ENCODE measurements around the gene SMIM22.

The SMIM22 gene, protein sequence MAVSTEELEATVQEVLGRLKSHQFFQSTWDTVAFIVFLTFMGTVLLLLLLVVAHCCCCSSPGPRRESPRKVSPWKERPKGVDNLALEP

DNA sequence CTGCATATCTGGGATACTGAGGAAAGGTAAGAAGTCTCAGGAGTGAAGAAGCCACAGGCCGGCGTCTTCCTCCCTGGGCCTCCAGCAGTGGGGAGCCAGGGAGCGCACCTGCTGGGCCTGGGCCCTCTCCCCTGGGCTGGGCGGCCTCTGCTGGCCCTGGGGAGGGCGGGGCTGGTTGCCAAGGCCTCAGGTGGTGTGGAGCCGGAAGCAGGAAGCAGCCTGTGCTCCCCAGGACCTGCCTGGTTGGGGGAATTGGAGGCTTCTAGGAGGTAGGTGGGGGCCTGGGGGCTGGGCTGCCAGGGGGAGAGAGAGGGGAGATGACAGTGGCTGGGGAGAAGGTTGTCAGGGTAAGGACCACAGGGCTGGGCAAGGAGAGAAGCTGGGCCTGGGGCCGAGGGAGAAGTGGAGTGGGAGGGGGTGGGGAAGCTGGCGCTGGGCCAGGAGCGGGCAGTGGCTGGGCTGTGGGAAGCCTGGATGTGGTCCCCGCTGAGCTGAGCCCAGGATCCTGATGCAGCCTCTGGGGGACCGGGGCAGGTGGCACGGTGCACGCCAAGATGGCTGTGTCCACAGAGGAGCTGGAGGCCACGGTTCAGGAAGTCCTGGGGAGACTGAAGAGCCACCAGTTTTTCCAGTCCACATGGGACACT is at the start of gene SMIM22:
SMIM22 (plus strand) TSS at position 189 of the 647 bp plus-strand sequence; CDS start at position 555, 366 bp downstream.
- no peak for DNase-seq (ENCODE audit: low read depth, low spot score)

DNA sequence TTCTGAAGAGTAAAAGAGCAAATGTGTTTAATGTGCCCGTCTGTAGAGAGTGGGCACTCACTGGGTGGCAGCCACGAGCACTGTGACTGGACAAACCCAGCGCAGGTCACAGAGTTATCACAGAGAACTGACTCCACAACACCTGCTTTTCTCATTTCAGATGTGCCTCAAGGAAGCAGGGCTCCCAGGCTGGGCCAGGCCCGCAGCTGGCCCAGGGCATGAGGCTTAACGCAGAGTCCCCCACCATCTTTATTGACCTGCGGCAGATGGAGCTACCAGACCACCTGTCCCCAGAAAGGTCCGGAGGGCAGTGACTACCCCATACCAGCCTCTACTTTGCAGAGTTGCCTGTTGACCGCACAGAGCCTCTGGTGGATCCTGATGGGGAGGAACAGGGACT is 49.0 kb upstream of the SMIM22 start:
- no peak for DNase-seq (ENCODE audit: low read depth, low spot score)

DNA sequence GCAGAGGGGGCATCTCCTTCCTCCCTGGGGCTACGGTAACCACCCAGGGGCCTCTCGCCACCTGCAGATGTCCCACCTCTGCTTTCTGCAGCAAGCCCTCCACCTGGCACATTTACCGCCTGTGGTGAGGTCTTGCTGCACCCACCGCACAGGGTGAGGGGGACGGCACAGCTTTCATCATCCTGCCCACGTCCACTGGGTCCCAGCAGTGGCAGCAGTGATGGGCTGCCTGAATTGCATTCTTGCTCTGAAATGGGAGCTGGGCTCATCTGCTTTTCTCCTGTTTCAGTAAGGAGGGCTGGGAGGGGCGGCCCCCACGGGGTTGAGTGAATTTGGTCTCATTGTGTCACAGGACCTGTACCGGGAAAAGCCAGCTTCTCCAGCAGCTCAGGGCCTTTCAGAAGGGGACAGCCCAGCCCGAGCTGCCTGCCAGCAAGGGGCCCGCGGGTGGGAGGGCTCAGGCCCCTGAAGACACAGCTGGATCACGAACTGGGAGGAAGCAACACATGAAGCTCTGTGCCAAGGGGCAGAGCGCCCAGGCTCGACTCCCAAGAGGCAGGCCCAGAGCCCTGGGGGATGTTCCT is 48.1 kb upstream of the SMIM22 start:
- DNase-seq (ENCODE audit: low read depth, low spot score) = no peak

DNA sequence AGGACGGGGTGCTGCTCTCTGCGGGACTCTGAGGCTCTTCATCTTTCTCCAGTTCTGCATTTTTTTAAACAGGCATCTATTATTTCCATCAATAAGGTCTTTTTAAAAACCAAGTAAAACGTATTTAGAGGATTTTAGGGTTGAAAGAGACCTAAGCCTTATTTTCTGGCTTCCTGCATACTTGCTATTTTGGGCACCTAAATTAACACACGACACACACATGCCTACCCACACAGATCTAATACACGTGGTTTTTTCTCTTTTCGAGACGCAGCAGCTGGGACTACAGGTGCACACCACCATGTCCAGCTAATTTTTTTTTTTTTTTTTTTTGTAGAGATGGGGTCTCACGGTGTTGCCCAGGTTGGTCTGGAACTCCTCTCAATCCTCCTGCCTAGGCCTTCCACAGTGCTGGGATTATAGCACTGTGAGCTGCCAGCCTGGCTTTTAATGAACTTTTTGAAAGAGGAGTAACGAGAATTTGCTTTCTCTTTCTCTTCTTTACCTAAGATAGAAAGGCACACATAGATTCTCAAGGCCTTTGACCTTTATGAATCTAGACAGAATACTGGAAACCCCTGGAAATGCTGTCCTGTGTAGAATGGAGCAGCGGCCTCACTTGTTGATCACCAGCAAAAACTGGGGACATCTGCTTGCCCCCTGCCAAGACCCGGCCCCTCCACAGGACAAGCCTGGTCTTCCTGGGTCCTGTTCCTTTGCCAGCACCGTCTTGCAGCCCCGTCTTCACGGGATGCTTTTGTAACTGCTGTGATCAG is 47.1 kb upstream of the SMIM22 start:
- DNase-seq (ENCODE audit: low read depth, low spot score) = no peak

DNA sequence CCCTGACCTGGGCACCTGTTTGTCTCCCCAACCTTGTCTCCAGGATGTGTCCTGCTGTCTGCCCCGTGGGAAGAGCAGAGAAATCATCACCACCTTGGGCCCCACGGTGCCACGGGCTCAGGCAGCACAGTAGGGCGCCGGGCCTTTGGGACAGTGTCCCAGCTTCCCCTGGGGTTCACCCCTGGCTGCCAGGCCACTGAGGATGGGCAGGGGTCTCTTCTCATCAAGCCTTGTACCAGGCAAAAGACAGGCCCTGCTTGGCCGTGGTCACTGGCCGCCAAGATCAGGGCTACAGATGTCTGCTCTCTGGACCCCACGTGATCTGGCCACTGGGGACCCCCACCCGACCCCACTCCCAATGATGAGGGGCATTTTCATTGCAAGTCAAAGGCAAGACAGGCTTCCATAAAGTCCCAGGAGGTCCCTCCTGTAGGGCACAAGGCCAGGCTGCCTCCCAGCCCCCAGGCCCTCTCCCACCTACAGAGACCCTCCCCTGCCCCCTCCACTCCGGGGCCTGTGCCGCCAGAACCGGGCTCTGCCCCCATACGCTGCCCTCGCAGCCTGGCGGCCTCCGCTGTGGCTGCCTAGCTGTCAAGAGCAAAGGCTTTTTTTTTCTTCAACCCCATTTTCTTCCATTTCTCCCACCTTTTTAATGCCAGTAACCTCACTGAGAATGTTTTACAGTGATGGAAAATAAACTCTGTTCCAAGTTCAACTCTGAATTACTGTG is 46.3 kb upstream of the SMIM22 start:
- no peak for DNase-seq (ENCODE audit: low read depth, low spot score)

DNA sequence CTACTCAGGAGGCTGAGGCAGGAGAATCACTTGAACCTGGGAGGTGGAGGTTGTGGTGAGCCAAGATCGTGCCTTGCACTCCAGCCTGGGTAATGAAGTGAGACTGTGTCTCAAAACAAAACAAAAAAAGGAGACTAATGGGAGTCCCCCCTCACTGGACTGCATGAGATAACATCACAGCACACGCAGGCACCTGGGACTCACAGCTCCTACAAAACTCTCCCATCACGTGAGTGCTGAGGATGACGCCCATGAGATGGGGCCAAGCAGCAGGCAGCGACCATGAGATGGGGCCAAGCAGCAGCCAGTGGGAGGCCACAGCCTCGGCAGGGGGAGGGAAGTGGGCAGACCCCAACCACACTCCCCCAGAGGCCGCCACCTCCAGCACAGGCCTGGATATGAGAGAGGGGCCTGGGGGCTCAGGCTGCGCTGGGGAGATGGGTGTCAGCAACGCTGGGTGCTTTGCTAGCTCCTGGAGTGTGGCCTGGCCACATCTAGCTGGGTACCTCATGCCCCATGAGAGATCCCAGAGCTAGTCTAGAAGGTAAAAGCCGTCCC is 45.4 kb upstream of the SMIM22 start:
- no peak for DNase-seq (ENCODE audit: low read depth, low spot score)

DNA sequence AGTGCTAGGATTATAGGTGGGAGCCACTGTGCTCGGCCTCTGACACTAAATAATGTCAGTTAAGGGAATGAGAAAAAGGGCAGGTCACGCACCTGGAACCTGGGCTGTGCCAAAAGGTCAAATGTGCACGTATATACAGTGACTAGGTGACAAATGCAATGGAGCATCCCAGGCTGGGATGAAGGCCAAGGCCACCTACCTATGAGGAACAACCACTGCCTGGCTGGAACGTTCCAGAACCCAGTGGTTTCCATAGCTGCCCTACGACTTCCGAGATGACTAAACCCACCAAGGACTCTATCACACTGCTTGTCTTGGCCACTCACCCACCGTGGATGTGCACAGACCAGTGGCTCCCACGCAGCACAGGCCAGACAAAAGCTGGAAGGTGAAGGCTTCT is 44.3 kb upstream of the SMIM22 start:
- DNase-seq (ENCODE audit: low read depth, low spot score) = no peak

DNA sequence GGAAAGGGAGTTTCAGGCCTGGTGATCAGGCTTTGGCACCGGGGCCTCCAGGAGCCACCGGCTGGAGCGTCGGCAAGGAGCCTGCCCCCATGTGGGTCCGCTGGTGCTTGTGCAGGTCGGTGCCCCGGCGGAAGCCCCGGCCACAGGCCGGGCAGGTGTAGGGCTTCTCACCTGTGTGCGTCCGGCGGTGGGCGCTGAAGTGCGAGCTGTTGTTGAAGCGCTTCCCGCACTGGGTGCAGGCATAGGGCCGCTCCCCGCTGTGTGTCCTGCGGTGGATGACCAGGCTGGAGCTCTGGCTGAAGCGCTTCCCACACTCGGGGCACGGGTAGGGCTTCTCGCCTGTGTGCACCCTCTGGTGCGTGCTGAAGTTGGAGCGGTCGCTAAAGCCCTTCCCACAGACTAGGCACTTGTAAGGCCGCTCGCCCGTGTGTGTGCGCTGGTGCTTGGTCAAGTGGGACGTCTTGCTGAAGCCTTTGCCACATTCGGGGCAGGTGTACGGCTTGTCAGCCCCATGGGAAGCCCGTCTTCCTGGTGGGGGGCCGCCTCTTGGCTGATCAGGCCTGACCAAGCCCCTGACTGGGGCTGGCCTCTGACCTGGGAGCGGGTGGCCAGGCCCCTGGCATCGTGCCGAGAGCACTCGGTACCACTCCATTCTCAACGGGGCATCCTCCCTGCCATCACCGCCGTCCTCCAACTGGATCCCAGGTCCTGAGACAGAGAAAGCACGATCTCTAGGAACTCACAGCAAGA is 42.6 kb upstream of the SMIM22 start:
- no peak for DNase-seq (ENCODE audit: low read depth, low spot score)

DNA sequence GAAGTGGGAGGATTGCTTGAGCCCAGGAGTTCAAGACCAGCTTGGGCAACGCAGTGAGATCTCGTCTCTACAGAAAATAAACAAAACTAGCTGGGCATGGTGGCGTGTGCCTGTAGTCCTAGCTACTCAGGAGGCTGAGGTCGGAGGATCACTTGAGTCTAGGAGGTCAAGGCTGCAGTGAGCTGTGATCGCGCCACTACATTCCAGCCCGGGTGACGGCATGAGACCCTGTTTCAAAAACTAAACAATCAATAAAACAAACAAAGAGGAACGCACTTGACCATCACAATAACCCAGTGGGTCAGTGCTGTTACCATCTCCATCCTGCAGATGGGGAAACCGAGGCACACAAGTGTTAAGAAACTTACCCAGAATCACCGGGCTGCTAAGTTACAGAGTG is 41.9 kb upstream of the SMIM22 start:
- DNase-seq (ENCODE audit: low read depth, low spot score) = no peak

DNA sequence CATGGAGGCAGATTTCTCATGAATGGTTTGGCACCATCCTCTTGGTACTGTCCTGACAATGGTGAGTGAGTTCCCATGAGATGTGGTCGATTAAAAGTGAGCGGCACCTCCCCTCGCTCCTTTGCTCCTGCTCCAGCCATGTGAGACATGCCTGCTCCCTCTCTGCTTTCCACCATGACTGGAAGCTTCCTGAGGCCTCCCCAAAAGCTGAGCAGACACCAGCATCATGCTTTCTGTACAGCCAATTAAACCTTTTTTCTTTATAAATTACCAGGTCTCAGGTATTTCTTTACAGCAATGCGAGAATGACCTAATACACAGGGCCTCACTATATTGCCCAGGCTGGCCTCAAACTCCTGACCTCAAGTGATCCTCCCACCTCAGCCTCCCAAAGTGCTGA is 40.3 kb upstream of the SMIM22 start:
- no peak for DNase-seq (ENCODE audit: low read depth, low spot score)

DNA sequence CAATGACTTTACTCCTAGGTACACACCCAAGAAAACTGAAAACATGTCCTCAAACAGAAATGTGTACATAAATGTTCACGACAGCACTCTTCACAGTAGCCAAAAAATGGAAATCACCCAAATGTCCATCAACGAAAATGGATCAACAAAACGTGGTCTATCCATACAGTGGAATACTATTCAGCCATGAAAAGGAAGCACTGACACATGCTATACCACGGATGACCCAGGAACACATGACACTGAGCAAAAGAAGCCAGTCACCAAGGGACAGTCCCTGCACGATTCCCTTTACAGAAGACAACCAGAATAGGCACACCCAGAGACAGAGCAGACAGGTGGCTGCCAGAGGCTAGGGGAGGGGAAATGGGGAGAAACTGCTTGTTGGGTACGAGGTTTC is 39.5 kb upstream of the SMIM22 start:
- no peak for DNase-seq (ENCODE audit: low read depth, low spot score)

DNA sequence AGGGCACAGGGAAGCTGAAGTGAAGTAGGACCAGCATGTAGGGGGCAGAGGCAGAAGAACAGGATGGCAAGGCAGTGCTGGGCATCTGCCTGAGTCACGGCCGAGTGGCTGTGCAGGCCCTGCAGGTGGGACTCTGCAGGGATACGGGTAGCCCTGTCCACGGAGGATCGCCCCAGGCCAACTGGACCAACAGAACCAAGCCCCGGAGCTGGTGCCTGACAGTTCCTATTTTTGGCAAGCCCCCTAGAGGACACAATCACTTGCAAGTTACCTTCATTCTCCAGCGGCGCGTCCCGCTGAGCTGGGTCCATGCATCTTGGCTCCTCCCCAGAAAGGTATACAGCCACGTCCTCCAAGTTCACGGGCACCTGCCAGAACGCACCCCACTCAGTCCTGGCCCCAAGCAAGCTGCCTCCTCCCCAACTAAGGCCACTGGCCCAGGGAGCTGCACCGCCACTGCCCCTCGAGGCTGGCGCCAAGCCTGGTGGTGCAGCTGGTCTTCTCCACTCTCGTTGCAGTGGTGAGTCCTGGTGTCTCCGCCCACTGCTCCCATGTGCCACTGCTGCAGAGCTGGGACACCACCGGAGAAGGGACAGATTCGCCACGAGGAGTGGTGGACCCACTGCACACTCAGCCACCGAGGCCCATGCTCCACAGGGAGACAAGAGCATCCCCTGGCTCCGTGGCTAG is 34.8 kb upstream of the SMIM22 start:
- no peak for DNase-seq (ENCODE audit: low read depth, low spot score)

DNA sequence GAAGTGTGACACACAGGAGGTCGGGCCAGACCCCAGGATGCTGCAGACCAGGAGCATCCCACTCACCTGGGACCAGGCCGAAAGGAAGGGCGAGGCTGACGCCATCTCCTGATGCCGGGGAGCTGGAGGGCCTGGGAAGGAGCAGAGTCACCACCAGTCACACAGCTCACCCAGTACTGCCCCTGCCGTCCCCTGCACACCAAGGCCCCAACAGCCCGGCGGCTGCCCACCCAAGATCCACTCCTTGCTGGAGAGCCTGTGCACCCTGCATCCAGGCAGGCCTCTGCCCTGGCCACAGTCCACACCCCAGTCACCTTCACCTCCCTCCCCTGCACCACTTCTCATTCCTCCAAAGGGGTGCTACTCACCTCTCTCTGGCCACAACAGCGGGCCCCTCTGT is 33.0 kb upstream of the SMIM22 start:
- no peak for DNase-seq (ENCODE audit: low read depth, low spot score)

DNA sequence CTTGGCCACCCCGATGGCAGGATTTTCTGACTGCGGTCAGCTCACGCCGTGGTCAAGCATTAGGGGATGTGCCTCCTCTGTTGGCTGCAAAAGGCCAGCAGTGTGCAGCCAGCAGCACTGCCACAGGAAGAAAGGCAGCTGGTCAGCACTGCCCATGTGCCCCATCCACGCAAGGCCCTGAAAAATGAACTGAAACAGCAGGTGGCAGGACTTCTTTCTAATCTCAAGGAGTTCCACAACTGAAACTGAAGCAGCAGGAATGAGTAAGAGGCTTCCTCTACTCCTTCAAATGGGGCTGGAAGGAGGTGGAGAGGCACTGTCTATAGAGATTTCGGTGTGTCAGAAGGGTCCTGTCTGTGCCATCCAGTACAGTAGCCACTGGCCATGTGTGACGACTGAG is 31.4 kb upstream of the SMIM22 start:
- DNase-seq (ENCODE audit: low read depth, low spot score) = no peak

DNA sequence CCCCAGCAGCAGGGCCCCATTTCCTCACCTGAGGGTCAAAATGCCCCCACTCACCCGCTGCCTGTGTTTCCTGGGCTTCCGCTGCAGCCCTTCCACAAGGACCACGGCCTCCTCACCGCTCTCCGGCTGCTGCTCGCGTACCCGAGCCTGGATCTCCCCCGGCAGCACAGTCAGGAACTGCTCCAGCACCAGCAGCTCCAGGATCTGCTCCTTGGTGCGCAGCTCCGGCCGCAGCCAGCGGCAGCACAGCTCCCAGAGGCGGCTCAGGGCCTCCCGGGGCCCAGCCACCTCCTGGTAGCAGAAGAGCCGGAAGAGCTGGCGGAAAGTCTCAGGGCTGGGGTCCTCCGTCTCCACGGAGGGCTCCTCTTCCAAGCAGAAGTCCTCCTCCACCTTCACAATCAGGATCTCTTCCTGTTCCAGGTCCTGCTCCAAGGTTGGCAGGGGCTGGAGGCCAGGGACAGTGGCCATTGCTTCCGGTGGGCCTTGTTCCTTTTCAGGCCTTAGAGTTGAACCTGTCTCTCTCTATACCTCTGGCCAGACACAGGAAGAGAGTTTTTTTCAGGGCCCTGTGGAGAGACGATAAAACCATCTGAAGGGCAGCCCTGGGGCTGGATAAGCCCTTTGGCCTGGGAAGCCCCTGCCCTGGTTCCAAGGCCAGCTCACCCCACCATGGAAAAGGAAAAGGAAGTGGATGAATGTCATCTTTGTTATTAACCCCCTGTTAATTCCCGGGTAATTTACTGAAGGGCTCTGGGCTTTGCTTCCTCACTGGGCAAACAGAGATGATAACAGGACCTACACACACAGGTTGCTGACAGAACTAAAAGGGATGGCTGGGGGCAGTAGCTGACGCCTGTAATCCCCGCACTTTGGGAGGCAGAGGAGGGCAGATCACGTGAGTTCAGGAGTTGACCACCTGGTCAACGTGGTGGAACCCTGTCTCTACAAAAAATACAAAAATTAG is 29.4 kb upstream of the SMIM22 start:
- DNase-seq (ENCODE audit: low read depth, low spot score) = no peak

DNA sequence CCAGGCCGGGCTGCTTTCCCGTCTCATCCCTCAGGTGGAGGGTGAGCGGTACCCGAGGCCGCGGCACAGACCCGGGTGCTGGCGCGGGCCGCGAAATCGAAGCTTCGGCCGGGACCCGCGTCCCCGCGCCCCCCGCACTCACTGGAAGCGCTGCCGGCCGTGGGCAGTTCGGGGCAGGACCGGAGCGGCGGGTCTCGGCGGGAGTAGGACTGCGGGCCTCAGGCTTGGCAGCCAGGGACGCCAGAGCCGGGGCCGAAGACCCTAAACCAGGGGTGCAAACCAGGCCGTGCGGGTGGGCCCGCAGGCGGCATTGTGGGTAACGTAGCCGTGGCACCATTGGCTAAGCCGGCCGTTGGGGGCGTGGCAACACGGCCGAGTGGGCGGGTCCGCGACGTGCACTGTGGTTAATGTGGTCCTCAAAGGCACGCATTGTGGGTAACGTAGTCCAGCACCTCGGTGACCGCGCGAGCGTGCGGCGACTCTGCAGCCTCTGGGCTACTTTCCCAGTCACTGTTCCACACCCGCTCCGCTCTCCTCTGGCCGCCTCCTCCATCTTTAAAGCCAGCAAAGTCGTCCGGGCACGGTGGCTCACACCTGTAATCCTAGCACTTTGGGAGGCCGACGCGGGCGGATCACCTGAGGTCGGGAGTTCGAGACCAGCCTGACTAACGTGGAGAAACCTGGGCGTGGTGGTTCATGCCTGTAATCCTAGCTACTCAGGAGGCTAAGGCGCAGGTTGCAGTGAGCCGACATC is 28.1 kb upstream of the SMIM22 start, which contains the start of gene ZNF500:
ZNF500 (minus strand) TSS at position 288 of the 754 bp plus-strand sequence. CDS start 1,184 bp downstream, outside the sequence.
- DNase-seq (ENCODE audit: low read depth, low spot score) = peak; percentile 88

DNA sequence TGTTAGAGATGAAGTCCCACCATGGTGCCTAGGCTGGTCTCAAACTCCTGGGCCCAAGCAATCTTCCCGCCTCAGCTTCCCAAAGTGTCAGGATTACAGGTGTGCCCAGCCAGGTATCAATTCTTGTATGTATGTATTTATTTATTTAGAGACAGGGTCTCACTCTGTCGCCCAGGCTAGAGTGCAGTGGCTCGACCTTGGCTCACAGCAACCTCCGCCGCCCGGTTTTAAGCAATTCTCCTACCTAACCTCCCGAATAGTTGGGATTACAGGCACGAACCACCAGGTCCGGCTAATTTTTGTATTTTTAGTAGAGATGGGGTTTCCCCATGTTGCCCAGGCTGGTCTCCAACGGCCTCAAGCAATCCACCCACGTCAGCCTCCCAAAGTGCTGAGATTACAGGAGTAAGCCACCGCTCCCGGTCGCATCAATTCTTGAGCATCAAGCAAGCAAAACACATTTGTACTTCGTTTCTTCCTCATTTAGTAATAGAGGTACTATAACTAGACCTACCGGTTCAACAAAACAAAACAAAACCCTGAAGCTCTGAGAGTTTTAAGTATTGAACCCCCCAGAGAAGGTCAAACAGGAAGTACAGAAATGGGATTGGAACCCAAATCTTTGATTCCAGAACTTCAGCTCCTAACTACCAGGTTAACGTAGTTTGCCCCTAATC is 27.2 kb upstream of the SMIM22 start:
- no peak for DNase-seq (ENCODE audit: low read depth, low spot score)
